Calu3 (cell line): ENCODE data around the gene TAPT1. TPM values are rescaled to one million over a fixed set of nuclear protein-coding genes. Genes with fewer than 3 reads are reported as not detected.
"Not testable (repeated sequence)": the region's sequence is repeated elsewhere in the genome, so short reads cannot be mapped to it uniquely, and the experiment has no call there.

Experiments used
- BruUV-seq: library from RNA; stranded (reverse); fragments of 400-500 nt; replicated peaks from 2 replicates; lab custom pipeline; 2021; lab: Mats Ljungman, UMichigan
- CTCF ChIA-PET: fragments of 300-600 bp; sonication (Branson Sonifier 250); formaldehyde crosslinking; loops from one replicate; lab custom pipeline; 2022; ENCODE audit warnings: antibody characterized with exemption; lab: Charles Lee
- DNase-seq: peaks from one replicate; pipeline ENCODE4 v3.0.0; 2022
- H3K27ac Mint-ChIP-seq: one replicate; pipeline ENCODE4 v1.8.0; 2022; ENCODE audit warnings: mixed read lengths; ENCODE audit not compliant: unreplicated experiment
- H3K27me3 Mint-ChIP-seq: one replicate; pipeline ENCODE4 v1.8.0; 2022; ENCODE audit warnings: mixed read lengths; ENCODE audit not compliant: unreplicated experiment
- H3K36me3 Mint-ChIP-seq: one replicate; pipeline ENCODE4 v1.8.0; 2022; ENCODE audit warnings: mild to moderate bottlenecking, moderate library complexity, mixed read lengths; ENCODE audit not compliant: insufficient read depth, unreplicated experiment
- H3K4me1 Mint-ChIP-seq: one replicate; pipeline ENCODE4 v1.8.0; 2022; ENCODE audit warnings: mild to moderate bottlenecking, low read depth, mixed read lengths; ENCODE audit not compliant: unreplicated experiment
- H3K4me3 Mint-ChIP-seq: one replicate; pipeline ENCODE4 v1.8.0; 2022; ENCODE audit warnings: mild to moderate bottlenecking, low read depth, moderate library complexity, mixed read lengths; ENCODE audit not compliant: unreplicated experiment
- H3K9me3 Mint-ChIP-seq: one replicate; pipeline ENCODE4 v1.8.0; 2022; ENCODE audit warnings: low read depth, mixed read lengths; ENCODE audit not compliant: unreplicated experiment
- intact Hi-C: fragments of 100-400 bp; cut with micrococcal nuclease; formaldehyde crosslinking; loops from one replicate; pipeline ENCODE4 v1.10.0; 2022; ENCODE audit not compliant: unreplicated experiment
- total RNA-seq: library from RNA; stranded (reverse); gene quantifications from 2 replicates; pipeline ENCODE4 v1.2.3, GENCODE V29; 2022
- TF ChIP-seq, protein P1 (sequence below): fragments of 200-600 bp; IDR thresholded peaks from one replicate; pipeline ENCODE4 v1.8.0; 2022; ENCODE audit warnings: antibody characterized with exemption; ENCODE audit not compliant: unreplicated experiment

Gene TAPT1
- total RNA-seq, 1 experiment from 2014 or later, result 31.5 TPM

DNA sequence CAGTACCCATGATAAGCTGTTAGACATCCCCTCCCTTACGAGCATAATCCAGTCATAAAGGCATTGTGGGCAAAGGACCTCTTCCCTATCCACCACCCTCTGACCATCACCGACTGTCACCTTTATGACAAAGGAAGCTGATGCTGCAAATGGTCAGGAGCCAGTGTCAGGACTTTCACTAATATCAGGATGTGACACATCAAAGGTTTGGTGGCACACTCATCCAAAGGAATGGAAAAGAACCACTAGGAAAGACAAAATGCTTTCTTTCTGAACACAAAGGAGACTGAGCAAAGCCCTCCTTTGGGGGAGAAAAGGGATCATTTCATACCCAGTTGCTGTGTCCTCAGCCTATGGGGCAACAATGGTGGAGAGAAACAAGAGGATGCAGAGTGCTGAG is 75.6 kb downstream of the TAPT1 start:
- no peaks in the 10 kb centered on the region for H3K9me3 Mint-ChIP-seq
- DNase-seq, result no peak
- H3K36me3 Mint-ChIP-seq, result no peaks in the 10 kb centered on the region
- no TSS peak for BruUV-seq
- no peak overlapping the region for H3K27ac Mint-ChIP-seq
- intact Hi-C loops, result no loop called here
- H3K4me1 Mint-ChIP-seq, result no peaks in the 10 kb centered on the region
- CTCF ChIA-PET, result no interaction called here
- no peaks in the 10 kb centered on the region for H3K27me3 Mint-ChIP-seq
- TF ChIP-seq, protein P1, sequence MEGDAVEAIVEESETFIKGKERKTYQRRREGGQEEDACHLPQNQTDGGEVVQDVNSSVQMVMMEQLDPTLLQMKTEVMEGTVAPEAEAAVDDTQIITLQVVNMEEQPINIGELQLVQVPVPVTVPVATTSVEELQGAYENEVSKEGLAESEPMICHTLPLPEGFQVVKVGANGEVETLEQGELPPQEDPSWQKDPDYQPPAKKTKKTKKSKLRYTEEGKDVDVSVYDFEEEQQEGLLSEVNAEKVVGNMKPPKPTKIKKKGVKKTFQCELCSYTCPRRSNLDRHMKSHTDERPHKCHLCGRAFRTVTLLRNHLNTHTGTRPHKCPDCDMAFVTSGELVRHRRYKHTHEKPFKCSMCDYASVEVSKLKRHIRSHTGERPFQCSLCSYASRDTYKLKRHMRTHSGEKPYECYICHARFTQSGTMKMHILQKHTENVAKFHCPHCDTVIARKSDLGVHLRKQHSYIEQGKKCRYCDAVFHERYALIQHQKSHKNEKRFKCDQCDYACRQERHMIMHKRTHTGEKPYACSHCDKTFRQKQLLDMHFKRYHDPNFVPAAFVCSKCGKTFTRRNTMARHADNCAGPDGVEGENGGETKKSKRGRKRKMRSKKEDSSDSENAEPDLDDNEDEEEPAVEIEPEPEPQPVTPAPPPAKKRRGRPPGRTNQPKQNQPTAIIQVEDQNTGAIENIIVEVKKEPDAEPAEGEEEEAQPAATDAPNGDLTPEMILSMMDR, result no peak
- no peak overlapping the region for H3K4me3 Mint-ChIP-seq

GRCh38 chr4:16144913-16145312 is 81.4 kb downstream of the TAPT1 start:
- DNase-seq, H3K9me3 Mint-ChIP-seq, H3K27ac Mint-ChIP-seq, BruUV-seq, H3K36me3 Mint-ChIP-seq, H3K27me3 Mint-ChIP-seq, intact Hi-C loops, H3K4me3 Mint-ChIP-seq, CTCF ChIA-PET: not testable (repeated sequence)
- H3K4me1 Mint-ChIP-seq, result peaks cover 20% of the 10 kb centered on the region

DNA sequence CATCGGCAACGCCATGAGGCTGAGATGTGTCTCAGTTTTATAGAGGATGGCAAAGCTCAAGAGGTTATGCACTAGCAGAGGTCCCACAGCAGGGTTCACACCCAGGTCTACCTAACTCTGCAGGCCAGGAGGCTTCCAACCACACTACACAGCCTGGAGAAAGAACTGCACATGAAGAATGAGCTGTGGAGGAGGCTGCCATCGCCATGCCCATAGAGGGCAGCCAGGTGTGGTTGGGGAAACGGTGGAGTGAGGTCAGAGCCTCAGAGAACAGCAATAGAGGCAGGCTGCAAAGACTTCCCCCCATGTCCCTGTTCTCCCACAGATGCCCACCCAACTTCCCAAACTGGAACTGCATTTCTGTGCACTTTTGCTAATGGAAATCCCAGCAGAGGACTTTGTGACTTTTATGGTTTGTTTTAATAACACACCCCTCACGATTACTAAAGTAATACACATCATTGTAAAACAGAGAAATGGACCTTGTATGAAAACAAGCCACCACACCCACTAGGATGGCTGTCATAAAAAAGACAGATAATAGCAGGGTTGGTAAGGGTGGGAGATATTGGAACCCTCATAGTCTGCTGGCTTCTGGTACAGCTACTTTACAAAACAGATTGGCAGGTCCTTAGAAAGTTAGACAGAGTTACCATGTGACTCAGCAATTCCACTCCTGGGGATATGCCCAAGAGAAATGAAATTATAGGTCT is 83.5 kb downstream of the TAPT1 start:
- no TSS peak for BruUV-seq
- CTCF ChIA-PET, result no interaction called here
- Mint-ChIP-seq H3K27me3 (no peaks in the 10 kb centered on the region), H3K9me3 (no peaks in the 10 kb centered on the region), H3K4me1 (peaks cover 28% of the 10 kb centered on the region), H3K36me3 (peaks cover 3% of the 10 kb centered on the region), H3K4me3 (no peak overlapping the region), H3K27ac (no peak overlapping the region)
- TF ChIP-seq, protein P1, result no peak
- DNase-seq, result no peak
- intact Hi-C loops, result no loop called here

- intact Hi-C loops, result loop anchor here (1.0 to 2.0 kb wide), 3 partner anchors 18 to 106 kb away; no protein-coding TSS in a partner anchor
- no peaks in the 10 kb centered on the region for H3K9me3 Mint-ChIP-seq
- CTCF ChIA-PET, result interaction anchor here (0.8 to 1.4 kb wide), 4 partner anchors 25 to 107 kb away, joined by 3 to 5 read pairs (median 4); partner anchors contain the start of gene PROM1
- H3K4me3 Mint-ChIP-seq, result no peak overlapping the region
- DNase-seq, result peak; percentile 80
- peaks cover 28% of the 10 kb centered on the region for H3K4me1 Mint-ChIP-seq
- TF ChIP-seq, protein P1, result no peak
- peak overlapping the region; percentile 88 for H3K27ac Mint-ChIP-seq
- BruUV-seq, result no TSS peak
- H3K36me3 Mint-ChIP-seq, result peaks cover 3% of the 10 kb centered on the region
- H3K27me3 Mint-ChIP-seq, result no peaks in the 10 kb centered on the region
Observed at GRCh38 chr4:16140879-16141249, 85.4 kb downstream of the TAPT1 start.
